Kidney (tissue), 14 donors: ENCODE measurements around the gene AHR. TPM values are rescaled to one million over a fixed set of nuclear protein-coding genes. Genes with fewer than 3 reads are reported as not detected.

ENCODE experiments used
- DNase-seq, 5 donors: peaks; one replicate each; pipeline ENCODE4 v3.0.0-alpha.2; 2013 to 2020
- FAIRE-seq: peaks from 2 replicates; lab custom pipeline; 2012; peaks lifted over from hg19 to GRCh38; lab: Jason Lieb, UNC
- H3K27ac ChIP-seq, 2 donors: one replicate each; pipeline ENCODE4 v1.7.0; 2013; ENCODE audit warnings: low read depth in 2 of 2, low read length in 2 of 2, inconsistent platforms in 1 of 2
- H3K27me3 ChIP-seq: one replicate; pipeline ENCODE4 v1.7.1; 2013; ENCODE audit warnings: low read length, inconsistent platforms; ENCODE audit not compliant: control insufficient read depth, insufficient read depth
- H3K36me3 ChIP-seq, 3 donors: one replicate each; pipeline versions ENCODE4 v1.7.0 to v1.7.1; 2013; ENCODE audit warnings: low read length in 3 of 3, control low read depth in 1 of 3, inconsistent platforms in 1 of 3; ENCODE audit not compliant: insufficient read depth in 3 of 3, control insufficient read depth in 2 of 3
- H3K4me1 ChIP-seq, 3 donors: one replicate each; pipeline versions ENCODE4 v1.7.0 to v1.7.1; 2013; ENCODE audit warnings: low read length in 3 of 3, inconsistent platforms in 1 of 3, low read depth in 1 of 3; ENCODE audit not compliant: control insufficient read depth in 2 of 3, insufficient read depth in 2 of 3
- H3K4me3 ChIP-seq, 3 donors: one replicate each; pipeline versions ENCODE4 v1.7.0 to v1.8.1; 2013; ENCODE audit warnings: low read length in 3 of 3, control low read depth in 1 of 3, inconsistent platforms in 1 of 3
- H3K9ac ChIP-seq, 3 donors: one replicate each; pipeline versions ENCODE4 v1.7.0 to v1.7.1; 2013; ENCODE audit warnings: low read length in 3 of 3, control low read depth in 1 of 3, inconsistent platforms in 1 of 3
- H3K9me3 ChIP-seq, 3 donors: one replicate each; pipeline versions ENCODE4 v1.7.0 to v1.7.1; 2013; ENCODE audit warnings: low read length in 3 of 3, control low read depth in 1 of 3, inconsistent platforms in 1 of 3; ENCODE audit not compliant: control insufficient read depth in 2 of 3, insufficient read depth in 1 of 3
- intact Hi-C: fragments of 100-400 bp; cut with DNase I; formaldehyde crosslinking; loops from one replicate; pipeline ENCODE4 v1.11.1; 2022
- polyA plus RNA-seq: library from polyadenylated mRNA; stranded (reverse); fragments of 350-450 nt; fragmentation: Illumina TruSeq; extraction: RNeasy Lipid Tissue Mini Kit (QIAGEN cat#74804); gene quantifications from one replicate; pipeline ENCODE4 v1.2.3, GENCODE V29; 2014; ENCODE audit warnings: low read depth, low replicate concordance; ENCODE audit not compliant: insufficient read depth
- total RNA-seq: library from RNA; stranded (reverse); fragmentation: NEBNext Ultra II Directional; extraction: Animal tissue kit (Norgen Biotek cat#: 25700); gene quantifications from one replicate; pipeline ENCODE4 v1.2.1, GENCODE V29; 2021
- TF ChIP-seq, protein P1 (sequence below): IDR thresholded peaks from 3 replicates; pipeline ENCODE4 v1.5.1; 2012; ENCODE audit warnings: mild to moderate bottlenecking, moderate library complexity, borderline replicate concordance; ENCODE audit not compliant: insufficient read depth; ENCODE audit errors: extremely low read depth
- donor health status: control.
- donor health status: control.
- donor health status: control.
- donor health status: control.
- donor health status: control.
- donor health status: DM: yes; HTN: yes; CAD: no.
- donor health status: Normal renal cell carcinoma (clear cell type).

AHR gene
- total and polyA plus RNA-seq, 2 donors from 2014 or later = 3.0 to 101 TPM

DNA sequence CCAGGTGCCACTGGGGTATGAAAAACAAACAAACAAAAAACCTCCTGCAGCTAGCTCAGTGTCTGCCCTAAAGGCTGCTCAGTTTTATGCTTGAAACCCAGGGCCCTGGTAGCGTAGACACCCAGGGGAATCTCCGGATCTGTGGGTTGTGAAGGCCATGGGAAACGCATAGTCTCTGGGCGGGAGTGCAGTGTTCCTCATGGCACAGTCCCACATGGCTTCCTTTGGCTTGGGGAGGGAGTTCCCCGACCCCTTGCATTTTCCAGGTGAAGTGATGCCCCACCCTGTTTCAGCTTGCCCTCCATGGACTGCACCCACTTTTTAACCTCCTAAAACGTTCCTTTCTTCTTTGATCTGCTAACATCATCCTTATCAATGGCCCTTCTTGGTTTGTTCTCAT, 56.0 kb downstream of the AHR start:
- no peak overlapping the region for H3K4me3 ChIP-seq
- intact Hi-C loops = no loop called here
- H3K36me3 ChIP-seq = no peaks in the 10 kb centered on the region
- no peaks in the 10 kb centered on the region for H3K9me3 ChIP-seq
- FAIRE-seq (no peak), DNase-seq (no peak)
- H3K27me3 ChIP-seq = no peaks in the 10 kb centered on the region
- H3K27ac ChIP-seq = no peak overlapping the region
- H3K4me1 ChIP-seq = no peaks in the 10 kb centered on the region
- no peak overlapping the region for H3K9ac ChIP-seq
- TF ChIP-seq, protein P1, sequence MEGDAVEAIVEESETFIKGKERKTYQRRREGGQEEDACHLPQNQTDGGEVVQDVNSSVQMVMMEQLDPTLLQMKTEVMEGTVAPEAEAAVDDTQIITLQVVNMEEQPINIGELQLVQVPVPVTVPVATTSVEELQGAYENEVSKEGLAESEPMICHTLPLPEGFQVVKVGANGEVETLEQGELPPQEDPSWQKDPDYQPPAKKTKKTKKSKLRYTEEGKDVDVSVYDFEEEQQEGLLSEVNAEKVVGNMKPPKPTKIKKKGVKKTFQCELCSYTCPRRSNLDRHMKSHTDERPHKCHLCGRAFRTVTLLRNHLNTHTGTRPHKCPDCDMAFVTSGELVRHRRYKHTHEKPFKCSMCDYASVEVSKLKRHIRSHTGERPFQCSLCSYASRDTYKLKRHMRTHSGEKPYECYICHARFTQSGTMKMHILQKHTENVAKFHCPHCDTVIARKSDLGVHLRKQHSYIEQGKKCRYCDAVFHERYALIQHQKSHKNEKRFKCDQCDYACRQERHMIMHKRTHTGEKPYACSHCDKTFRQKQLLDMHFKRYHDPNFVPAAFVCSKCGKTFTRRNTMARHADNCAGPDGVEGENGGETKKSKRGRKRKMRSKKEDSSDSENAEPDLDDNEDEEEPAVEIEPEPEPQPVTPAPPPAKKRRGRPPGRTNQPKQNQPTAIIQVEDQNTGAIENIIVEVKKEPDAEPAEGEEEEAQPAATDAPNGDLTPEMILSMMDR = no peak

- intact Hi-C loops = no loop called here
- H3K4me1 ChIP-seq = no peaks in the 10 kb centered on the region
- DNase-seq (no peak), FAIRE-seq (no peak)
- H3K9me3 ChIP-seq = no peaks in the 10 kb centered on the region
- TF ChIP-seq, protein P1 = no peak
- no peaks in the 10 kb centered on the region for H3K27me3 ChIP-seq
- no peak overlapping the region for H3K27ac ChIP-seq
- no peak overlapping the region for H3K9ac ChIP-seq
- no peaks in the 10 kb centered on the region for H3K36me3 ChIP-seq
- H3K4me3 ChIP-seq = no peak overlapping the region
Measured at GRCh38 chr7:17355050-17355449, 56.6 kb downstream of the AHR start.

- H3K27ac ChIP-seq = no peak overlapping the region
- FAIRE-seq (no peak), DNase-seq (no peak)
- no peak overlapping the region for H3K9ac ChIP-seq
- H3K36me3 ChIP-seq = no peaks in the 10 kb centered on the region
- H3K4me1 ChIP-seq = no peaks in the 10 kb centered on the region
- TF ChIP-seq, protein P1 = no peak
- intact Hi-C loops = no loop called here
- H3K4me3 ChIP-seq = no peak overlapping the region
- no peaks in the 10 kb centered on the region for H3K9me3 ChIP-seq
- H3K27me3 ChIP-seq = no peaks in the 10 kb centered on the region
Measured at GRCh38 chr7:17357952-17358351, 59.5 kb downstream of the AHR start.

- TF ChIP-seq, protein P1 = no peak
- intact Hi-C loops = no loop called here
- DNase-seq = no peak
Measured at GRCh38 chr7:17359610-17360009, 61.2 kb downstream of the AHR start.

More at GRCh38 chr7:17359610-17360009, 61.2 kb downstream of the AHR start:
- FAIRE-seq = no peak
- H3K27ac ChIP-seq = no peak overlapping the region
- no peaks in the 10 kb centered on the region for H3K27me3 ChIP-seq
- no peak overlapping the region for H3K9ac ChIP-seq
- H3K4me3 ChIP-seq = no peak overlapping the region
- no peaks in the 10 kb centered on the region for H3K9me3 ChIP-seq
- no peaks in the 10 kb centered on the region for H3K36me3 ChIP-seq
- H3K4me1 ChIP-seq = no peaks in the 10 kb centered on the region
